CD4-positive, alpha-beta T cell treated with Interleukin-2 at 100 ng/mL for 4 hours (primary cell): ENCODE measurements around the gene NSMCE1.

Experiments
- DNase-seq: peaks from one replicate; pipeline ENCODE4 v3.0.0-alpha.2; 2020; ENCODE audit warnings: low spot score

NSMCE1 gene

GRCh38 chr16:27229891-27230470, 38.6 kb downstream of the NSMCE1 start:
- no peak for DNase-seq

- no peak for DNase-seq
Observed at GRCh38 chr16:27228621-27229501, 39.7 kb downstream of the NSMCE1 start.

GRCh38 chr16:27228045-27228444, 40.5 kb downstream of the NSMCE1 start:
- no peak for DNase-seq

GRCh38 chr16:27226976-27227705, 41.4 kb downstream of the NSMCE1 start:
- no peak for DNase-seq

- no peak for DNase-seq
Observed at GRCh38 chr16:27226476-27226875, 42.1 kb downstream of the NSMCE1 start.

- DNase-seq: no peak
Observed at GRCh38 chr16:27225536-27226360, 42.8 kb downstream of the NSMCE1 start.

GRCh38 chr16:27224741-27225300, 43.8 kb downstream of the NSMCE1 start:
- no peak for DNase-seq

GRCh38 chr16:27224271-27224737, 44.3 kb downstream of the NSMCE1 start:
- no peak for DNase-seq

GRCh38 chr16:27223701-27224100, 44.9 kb downstream of the NSMCE1 start:
- DNase-seq: no peak

GRCh38 chr16:27223226-27223610, 45.4 kb downstream of the NSMCE1 start:
- no peak for DNase-seq

- no peak for DNase-seq
Observed at GRCh38 chr16:27222249-27223225, 46.0 kb downstream of the NSMCE1 start.

GRCh38 chr16:27221576-27222248, 46.9 kb downstream of the NSMCE1 start:
- no peak for DNase-seq

- DNase-seq: no peak
Observed at GRCh38 chr16:27220991-27221390, 47.6 kb downstream of the NSMCE1 start.

GRCh38 chr16:27220527-27220926, 48.0 kb downstream of the NSMCE1 start:
- DNase-seq: no peak

GRCh38 chr16:27220120-27220519, 48.5 kb downstream of the NSMCE1 start:
- DNase-seq: no peak

- DNase-seq: no peak
Observed at GRCh38 chr16:27219161-27219560, 49.4 kb downstream of the NSMCE1 start.

GRCh38 chr16:27218756-27219155, 49.8 kb downstream of the NSMCE1 start:
- no peak for DNase-seq

GRCh38 chr16:27217256-27217655, 51.3 kb downstream of the NSMCE1 start:
- no peak for DNase-seq

- no peak for DNase-seq
Observed at GRCh38 chr16:27216297-27216885, 52.2 kb downstream of the NSMCE1 start.
